Bronchial epithelial cell (primary cell): ENCODE measurements around the gene EXOC6B. TPM values are rescaled to one million over a fixed set of nuclear protein-coding genes. Genes with fewer than 3 reads are reported as not detected.

ENCODE experiments used
- DNase-seq: peaks from one replicate; pipeline ENCODE4 v3.0.0-alpha.2; 2010; ENCODE audit warnings: low read depth
- FAIRE-seq: peaks from 2 replicates; lab custom pipeline; 2011; peaks lifted over from hg19 to GRCh38; lab: Jason Lieb, UNC
- H3K27me3 ChIP-seq: 2 replicates; pipeline ENCODE4 v1.5.1; 2011; ENCODE audit warnings: low read length; ENCODE audit not compliant: control insufficient read depth, insufficient read depth
- H3K36me3 ChIP-seq: 2 replicates; pipeline ENCODE4 v1.5.1; 2011; ENCODE audit warnings: low read length; ENCODE audit not compliant: control insufficient read depth, insufficient read depth
- H3K4me3 ChIP-seq: 2 replicates; pipeline ENCODE4 v1.5.1; 2011; ENCODE audit warnings: mild to moderate bottlenecking, low read depth, low read length, control low read depth
- total RNA-seq: library from RNA; depleted of rRNA; stranded (reverse); fragments of >200 nt; gene quantifications from 2 replicates; pipeline ENCODE4 v1.2.1, GENCODE V29; 2014
- TF ChIP-seq, protein P1 (sequence below): IDR thresholded peaks from 2 replicates; pipeline ENCODE4 v1.5.1; 2011; ENCODE audit warnings: mild to moderate bottlenecking, moderate library complexity, low read length, control low read depth, inconsistent platforms; ENCODE audit not compliant: insufficient read depth, severe bottlenecking

Gene EXOC6B
- total RNA-seq, 1 donor from 2014 or later, result 26.9 TPM

DNA sequence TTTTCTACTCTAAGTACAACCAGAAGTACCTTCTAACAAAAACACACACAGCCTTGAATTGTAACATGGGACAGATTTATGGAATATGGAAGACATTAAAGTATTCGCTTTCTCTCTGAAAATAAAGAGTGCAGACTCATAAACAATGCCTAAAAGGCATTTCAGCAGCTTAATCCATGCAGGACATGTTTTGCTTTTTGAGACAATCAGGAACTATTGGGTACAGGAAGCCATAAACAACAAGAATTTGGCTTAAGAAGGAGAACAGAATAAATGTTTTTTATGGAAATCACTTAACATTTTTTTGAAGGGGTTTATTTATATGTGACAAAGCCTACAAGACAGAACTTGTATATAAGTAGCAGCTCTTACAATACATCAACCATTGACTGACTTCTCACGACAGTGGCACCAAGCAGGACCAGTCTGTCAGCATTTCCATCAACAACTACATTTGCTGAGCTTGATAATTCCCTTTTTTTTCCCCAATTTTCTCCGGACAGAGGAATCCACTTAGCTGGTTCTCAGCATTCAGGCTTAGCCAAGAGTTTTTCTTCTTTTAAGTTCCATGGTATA, 140.1 kb downstream of the EXOC6B start:
- Histone ChIP-seq H3K27me3 (no peaks in the 10 kb centered on the region), H3K4me3 (no peak overlapping the region), H3K36me3 (no peaks in the 10 kb centered on the region)
- FAIRE-seq, result no peak
- DNase-seq, result peak; percentile 30
- TF ChIP-seq, protein P1, sequence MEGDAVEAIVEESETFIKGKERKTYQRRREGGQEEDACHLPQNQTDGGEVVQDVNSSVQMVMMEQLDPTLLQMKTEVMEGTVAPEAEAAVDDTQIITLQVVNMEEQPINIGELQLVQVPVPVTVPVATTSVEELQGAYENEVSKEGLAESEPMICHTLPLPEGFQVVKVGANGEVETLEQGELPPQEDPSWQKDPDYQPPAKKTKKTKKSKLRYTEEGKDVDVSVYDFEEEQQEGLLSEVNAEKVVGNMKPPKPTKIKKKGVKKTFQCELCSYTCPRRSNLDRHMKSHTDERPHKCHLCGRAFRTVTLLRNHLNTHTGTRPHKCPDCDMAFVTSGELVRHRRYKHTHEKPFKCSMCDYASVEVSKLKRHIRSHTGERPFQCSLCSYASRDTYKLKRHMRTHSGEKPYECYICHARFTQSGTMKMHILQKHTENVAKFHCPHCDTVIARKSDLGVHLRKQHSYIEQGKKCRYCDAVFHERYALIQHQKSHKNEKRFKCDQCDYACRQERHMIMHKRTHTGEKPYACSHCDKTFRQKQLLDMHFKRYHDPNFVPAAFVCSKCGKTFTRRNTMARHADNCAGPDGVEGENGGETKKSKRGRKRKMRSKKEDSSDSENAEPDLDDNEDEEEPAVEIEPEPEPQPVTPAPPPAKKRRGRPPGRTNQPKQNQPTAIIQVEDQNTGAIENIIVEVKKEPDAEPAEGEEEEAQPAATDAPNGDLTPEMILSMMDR, result no peak

DNA sequence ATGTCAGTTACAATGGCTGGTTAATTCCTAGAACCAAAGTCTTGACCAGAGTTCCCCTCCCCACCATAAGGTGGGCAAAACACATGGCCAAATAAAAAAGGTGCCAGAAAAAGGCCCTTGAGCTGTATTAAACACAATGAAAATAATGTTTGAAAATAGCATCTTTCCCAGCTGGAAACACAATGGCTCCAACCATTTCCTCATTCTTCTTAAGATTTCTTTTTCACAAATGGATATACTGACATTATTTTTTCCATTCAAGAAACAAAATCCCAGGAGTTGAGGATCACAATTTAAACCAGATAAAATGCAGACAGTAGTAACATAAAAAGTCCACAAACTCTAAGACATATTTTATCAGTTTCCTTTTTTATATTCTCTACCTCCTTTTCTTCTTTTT, 143.8 kb downstream of the EXOC6B start:
- H3K36me3 ChIP-seq, result no peaks in the 10 kb centered on the region
- H3K4me3 ChIP-seq, result no peak overlapping the region
- TF ChIP-seq, protein P1, result no peak
- no peaks in the 10 kb centered on the region for H3K27me3 ChIP-seq
- DNase-seq (no peak), FAIRE-seq (no peak)

DNA sequence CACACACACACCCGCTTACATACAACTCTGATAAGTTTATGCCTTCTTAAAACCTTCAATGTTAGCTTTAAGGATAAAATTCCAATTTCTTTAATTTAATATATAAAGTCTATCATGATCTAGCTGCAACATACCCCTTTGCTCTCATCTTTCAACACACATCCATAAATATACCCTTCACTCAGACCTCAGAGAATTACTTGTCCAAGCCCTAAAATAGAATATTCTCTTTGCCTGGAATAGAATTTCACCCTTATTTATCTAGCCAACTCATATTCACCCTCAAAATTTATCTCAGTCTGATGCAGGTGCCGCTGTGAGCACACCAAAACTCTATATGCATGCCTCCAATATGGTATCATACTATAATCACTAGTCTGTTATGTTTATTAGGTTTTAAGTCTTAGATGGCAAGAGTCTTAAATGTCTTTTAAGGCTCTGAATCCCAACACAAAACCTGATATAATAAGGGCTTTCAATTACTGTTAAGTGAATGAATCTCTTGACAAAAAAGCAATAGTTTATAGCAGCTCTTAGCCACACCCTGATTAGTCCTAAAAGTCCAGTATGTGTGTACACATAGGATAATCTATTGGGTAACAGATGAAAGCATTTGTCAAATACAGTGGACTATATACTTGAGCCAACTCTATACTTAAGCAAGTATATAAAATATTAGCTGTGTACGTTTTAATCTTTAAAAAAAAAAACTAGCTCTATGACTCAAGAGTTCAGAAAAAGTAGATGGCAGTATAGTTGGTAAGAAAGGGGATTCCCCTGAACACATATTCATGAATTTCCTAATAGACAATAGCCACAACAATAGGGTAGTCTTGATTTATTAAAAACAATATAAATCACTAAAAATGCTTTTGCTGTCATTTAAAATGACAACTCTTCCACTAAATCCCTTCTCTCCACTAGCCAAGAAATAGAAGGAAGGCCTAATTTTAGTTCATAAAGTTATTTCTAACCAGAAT, 144.5 kb downstream of the EXOC6B start:
- FAIRE-seq, result no peak
- Histone ChIP-seq H3K4me3 (no peak overlapping the region), H3K27me3 (no peaks in the 10 kb centered on the region), H3K36me3 (no peaks in the 10 kb centered on the region)
- DNase-seq, result peak; percentile 46
- TF ChIP-seq, protein P1, result no peak

DNA sequence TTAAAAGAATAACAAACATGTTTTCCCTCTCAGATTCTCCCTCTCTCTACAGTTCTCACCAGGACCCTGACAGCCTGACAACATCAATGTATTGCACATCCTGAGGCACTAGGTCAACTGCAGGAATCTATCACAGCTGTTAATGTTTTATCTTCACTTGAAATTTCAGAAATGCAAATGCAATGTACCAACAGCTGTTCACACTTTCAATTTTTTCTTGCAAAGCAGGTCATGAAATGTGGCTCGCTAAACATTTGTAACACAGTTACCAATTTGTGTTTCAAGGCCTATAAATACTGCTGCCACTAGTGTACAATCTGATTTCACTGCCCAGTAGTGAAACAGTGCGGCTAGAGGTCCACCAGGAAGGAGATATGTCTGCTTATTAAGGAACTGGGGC, 147.8 kb downstream of the EXOC6B start:
- Histone ChIP-seq H3K4me3 (no peak overlapping the region), H3K36me3 (no peaks in the 10 kb centered on the region), H3K27me3 (no peaks in the 10 kb centered on the region)
- peak; percentile 70 for FAIRE-seq
- TF ChIP-seq, protein P1, result no peak
- no peak for DNase-seq

DNA sequence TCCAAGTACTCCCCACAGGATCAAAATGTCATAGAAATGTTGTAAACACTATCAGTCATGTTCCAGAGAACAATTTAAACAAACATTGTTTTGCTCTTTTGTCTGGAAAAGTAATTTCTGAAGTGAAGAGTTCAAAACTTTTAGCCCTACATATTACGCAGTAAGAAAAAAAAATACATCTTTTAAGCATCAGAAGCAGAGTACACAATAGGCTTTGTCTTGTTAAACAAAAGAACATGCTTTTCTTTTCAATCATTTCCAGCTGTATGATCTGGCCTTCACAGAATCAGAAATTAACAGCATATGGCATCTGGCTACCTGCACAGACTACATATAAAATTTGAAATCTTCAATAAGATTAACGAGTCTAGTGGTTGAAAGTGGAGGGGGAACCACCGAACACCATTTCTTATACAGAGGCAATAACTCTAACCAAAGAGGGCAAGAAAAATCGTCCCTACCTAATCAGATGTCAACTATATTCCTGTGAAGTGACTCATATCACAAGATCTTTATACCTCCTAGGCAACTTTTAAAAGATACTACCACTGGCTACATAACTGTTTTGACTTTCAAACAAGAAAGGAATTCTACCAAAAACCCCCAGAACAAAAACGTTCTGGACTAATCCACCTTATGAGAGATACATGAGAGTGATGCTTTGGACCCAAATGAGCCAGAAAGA, 149.3 kb downstream of the EXOC6B start:
- no peak for FAIRE-seq
- Histone ChIP-seq H3K36me3 (no peaks in the 10 kb centered on the region), H3K4me3 (no peak overlapping the region), H3K27me3 (no peaks in the 10 kb centered on the region)
- TF ChIP-seq, protein P1, result no peak
- DNase-seq, result peak; percentile 12
